ENCODE results near the gene ZNF765. TPM values are rescaled to one million over a fixed set of nuclear protein-coding genes. Genes with fewer than 3 reads are reported as not detected.
A peak's percentile ranks its signal among the peaks of the same experiment; 100 is the strongest.
"Not testable (repeated sequence)": the region's sequence is repeated elsewhere in the genome, so short reads cannot be mapped to it uniquely, and the experiment has no call there.

Gene ZNF765
- 3.6 TPM for polyA plus RNA-seq (2012; ENCODE audit: low read depth, missing spikeins)

DNA sequence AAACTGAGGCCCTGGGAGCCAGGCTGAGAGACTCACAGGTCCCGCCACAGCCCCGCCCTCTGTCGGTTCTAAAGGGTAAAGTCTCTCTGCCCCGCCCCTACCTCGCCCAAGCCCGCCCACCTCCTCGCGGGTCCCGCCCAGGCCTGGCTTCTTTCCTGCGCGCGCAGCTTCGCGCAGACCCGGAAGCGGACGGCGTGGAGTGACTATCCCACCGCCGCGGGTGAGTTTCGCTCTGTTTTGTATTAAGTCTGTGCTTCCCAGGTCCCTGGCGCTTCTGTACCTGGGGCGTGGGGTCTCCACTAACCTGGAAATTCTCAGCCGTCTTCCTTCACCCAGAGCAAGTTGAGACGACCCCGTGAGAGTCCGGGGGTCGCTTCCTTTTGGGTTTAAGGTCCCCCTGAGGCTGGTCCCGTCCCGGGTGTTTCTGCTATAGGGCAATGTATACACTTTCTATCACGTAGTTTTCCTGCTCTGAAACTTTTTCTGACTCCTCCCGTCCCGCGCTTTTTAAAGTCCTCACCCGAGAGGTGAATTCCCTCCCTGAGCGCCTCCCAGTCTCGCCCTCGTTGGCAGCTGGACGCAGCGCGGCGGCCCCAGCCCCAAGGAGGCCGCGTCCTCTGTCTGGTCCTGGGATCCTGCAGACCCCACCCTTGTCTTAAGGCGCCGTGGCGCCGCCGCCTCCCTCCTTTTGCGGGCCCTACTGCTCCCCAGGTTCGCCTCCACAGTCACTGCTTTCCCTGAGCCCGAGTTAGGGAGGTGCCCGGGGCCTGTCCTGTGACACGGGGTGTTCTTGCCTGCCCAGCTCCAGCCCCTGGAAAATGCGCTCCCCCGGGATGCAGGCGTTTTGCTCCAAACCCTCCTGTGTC is at the start of gene ZNF765:
TSS of gene ZNF765 (plus strand) at position 176 of the 866 bp plus-strand sequence. CDS start 2,867 bp downstream, outside the sequence.
- FAIRE-seq (peak; percentile 81), DNase-seq (ENCODE audit: insufficient read length, low spot score) (peak; percentile 80)
- TF ChIP-seq TAF1 (IDR thresholded peaks at IDR 0.05; ENCODE audit: low read depth, low read length) (no peak), PAX5 (IDR thresholded peaks at IDR 0.05; ENCODE audit: insufficient read depth, low read length, severe bottlenecking) (no peak), POLR2AphosphoS5 (IDR thresholded peaks at IDR 0.05; ENCODE audit: low read depth, low read length) (peak; percentile 72; the same call in 1 of the 2 replicates), POLR2A (IDR thresholded peaks at IDR 0.05; ENCODE audit: low read depth, low read length) (peak; percentile 80)

DNA sequence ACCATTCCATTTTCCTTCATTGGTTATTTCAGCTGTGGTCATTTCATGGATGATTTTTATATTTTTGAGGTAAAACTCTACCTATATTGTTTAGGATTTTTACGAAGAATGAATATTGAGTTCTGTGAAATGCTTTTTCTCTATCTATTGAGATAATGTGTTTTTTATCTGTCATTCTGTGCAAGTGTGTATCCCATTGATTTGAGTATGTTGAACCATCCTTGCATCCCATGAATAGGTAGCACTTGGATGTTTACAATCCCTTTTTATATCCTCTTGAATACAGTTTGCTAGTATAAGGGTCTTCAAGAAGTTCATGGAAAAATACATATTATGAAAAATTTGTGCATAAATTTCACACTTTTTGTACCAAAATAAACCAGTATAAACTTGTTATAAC is 39.2 kb upstream of the ZNF765 start:
- DNase-seq (ENCODE audit: insufficient read length, low spot score) (no peak), FAIRE-seq (no peak)
- no peak for TF ChIP-seq POLR2A (IDR thresholded peaks at IDR 0.05; ENCODE audit: low read depth, low read length)
- TF ChIP-seq TAF1 (IDR thresholded peaks at IDR 0.05; ENCODE audit: low read depth, low read length): no peak

DNA sequence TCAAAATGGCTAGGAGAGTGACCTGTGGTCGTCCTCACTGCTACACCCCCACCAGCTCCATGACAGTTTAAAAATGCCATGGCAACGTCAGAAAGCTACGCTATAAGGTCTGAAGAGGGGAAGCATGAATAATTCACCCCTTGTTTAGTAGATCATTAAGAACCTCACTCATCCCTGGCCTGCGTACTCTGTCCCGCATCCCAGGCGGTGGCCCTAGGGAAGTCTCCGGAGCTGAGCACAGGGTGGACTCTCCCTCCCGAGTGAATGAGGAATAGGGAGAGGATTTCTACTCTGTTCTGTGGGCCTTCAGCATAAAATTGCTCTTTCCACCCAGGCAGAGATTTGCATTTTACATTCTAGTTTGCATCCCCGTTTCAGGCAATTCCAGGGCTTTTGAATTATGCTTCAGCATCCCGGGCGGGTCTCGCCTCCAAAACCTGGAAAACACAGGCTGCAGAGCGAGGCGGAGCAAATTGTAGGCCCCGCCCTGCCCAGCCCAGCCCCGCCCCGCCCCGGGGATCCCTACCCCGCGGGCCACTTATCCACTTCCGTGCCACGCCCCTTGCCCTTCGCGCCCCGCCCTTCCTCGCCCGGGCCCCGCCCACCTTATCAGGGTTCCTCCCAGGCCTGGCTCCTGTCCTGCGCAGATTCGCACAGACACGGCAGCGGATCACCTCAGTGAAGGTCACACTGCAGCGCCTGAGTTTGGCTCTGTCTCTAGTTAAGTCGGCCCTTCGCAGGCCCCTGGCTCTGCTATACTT is 36.9 kb upstream of the ZNF765 start:
- DNase-seq (ENCODE audit: insufficient read length, low spot score) (no peak), FAIRE-seq (no peak)
- TF ChIP-seq PAX5 (IDR thresholded peaks at IDR 0.05; ENCODE audit: insufficient read depth, low read length, severe bottlenecking): no peak
- TF ChIP-seq SPI1 (IDR thresholded peaks at IDR 0.05; ENCODE audit: low read depth, low read length): no peak
- TF ChIP-seq TAF1 (IDR thresholded peaks at IDR 0.05; ENCODE audit: low read depth, low read length): no peak
- TF ChIP-seq POLR2A (IDR thresholded peaks at IDR 0.05; ENCODE audit: low read depth, low read length): no peak
- TF ChIP-seq POU2F2 (IDR thresholded peaks at IDR 0.05; ENCODE audit: low read depth, low read length): no peak
- TF ChIP-seq POLR2AphosphoS5 (IDR thresholded peaks at IDR 0.05; ENCODE audit: low read depth, low read length): no peak

DNA sequence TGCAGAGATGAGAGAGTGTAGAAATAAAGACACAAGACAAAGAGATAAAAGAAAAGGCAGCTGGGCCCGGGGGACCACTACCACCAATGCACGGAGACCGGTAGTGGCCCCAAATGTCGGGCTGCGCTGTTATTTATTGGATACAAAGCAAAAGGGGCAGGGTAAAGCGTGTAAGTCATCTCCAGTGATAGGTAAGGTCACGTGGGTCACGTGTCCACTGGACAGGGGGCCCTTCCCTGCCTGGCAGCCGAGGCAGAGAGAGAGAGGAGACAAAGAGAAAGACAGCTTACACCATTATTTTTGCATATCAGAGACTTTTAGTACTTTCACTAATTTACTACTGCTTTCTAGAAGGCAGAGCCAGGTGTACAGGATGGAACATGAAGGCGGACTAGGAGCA is 34.9 kb upstream of the ZNF765 start:
- not testable (repeated sequence) for DNase-seq (ENCODE audit: insufficient read length, low spot score); FAIRE-seq

DNA sequence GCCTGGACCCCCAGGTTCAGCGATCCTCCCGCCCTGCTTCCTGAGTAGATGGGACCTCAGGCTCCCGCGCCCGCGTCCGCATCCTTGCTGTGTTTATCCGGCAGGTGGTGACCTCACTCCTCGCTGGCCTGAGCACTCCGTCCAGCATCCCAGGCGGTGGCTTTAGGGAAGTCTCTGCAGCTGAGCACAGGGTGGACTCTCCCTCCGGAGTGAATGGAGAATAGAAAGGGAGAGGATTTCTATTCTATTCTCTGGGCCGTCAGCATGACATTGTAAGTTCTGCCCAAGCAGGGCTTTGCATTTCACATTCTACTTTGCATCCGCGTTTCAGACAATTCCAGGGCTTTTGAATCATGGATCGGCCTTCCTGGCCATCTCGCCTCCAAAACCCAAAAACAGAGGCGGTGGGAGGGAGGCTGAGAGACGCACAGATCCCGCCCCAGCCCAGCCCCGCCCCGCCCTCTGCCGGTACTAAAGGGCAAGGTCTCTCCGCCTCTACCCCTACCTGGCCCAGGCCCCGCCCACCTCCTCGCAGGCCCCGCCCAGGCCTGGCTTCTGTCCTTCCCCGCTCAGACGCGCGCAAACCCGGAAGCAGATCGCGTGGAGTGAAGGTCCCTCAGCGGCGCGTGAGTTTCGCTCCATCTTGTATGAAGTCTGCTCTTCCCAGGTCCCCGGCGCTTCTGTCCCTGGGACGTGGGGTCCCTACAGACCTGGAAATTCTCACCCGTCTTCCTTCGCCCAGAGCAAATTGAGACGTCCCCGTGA is 29.6 kb upstream of the ZNF765 start, which contains the start of gene ZNF525:
TSS of gene ZNF525 (plus strand) at position 572 of the 765 bp plus-strand sequence. CDS start 6,577 bp downstream, outside the sequence.
- FAIRE-seq (peak; percentile 82), DNase-seq (ENCODE audit: insufficient read length, low spot score) (peak; percentile 82)
- no peak for TF ChIP-seq PAX5 (IDR thresholded peaks at IDR 0.05; ENCODE audit: insufficient read depth, low read length, severe bottlenecking)
- TF ChIP-seq POLR2A (IDR thresholded peaks at IDR 0.05; ENCODE audit: low read depth, low read length): peak; percentile 81
- no peak; the same call in 1 of the 2 replicates for TF ChIP-seq TAF1 (IDR thresholded peaks at IDR 0.05; ENCODE audit: low read depth, low read length)
- TF ChIP-seq POLR2AphosphoS5 (IDR thresholded peaks at IDR 0.05; ENCODE audit: low read depth, low read length): peak; percentile 82
- TF ChIP-seq POU2F2 (IDR thresholded peaks at IDR 0.05; ENCODE audit: low read depth, low read length): no peak

DNA sequence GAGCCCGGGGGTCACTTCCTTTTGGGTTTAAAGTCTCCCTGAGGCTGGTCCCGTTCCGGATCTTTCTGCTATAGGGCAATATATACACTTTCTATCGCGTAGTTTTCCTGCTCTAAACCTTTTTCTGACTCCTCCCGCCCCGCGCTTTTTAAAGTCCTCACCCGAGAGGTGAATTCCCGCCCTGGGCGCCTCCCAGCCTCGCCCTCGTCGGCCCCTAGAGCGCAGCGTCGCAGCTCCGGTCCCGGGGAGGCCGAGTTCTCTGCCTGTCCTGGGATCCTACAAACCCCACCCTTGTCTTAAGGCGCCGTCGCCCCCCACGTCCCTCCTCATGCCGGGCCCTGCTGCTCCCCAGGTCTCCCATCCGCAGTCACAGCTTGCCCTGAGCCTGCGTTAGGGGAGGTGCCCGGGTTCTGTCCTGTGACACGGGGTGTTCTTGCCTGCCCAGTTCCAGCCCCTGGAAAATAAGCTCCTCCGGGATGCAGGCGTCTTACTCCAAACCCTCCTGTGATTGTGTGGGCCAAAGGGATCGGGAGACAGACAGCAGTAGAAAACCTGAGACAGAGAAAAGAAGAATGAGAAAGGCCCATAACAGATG is 29.0 kb upstream of the ZNF765 start:
- no peak for TF ChIP-seq PAX5 (IDR thresholded peaks at IDR 0.05; ENCODE audit: insufficient read depth, low read length, severe bottlenecking)
- TF ChIP-seq SPI1 (IDR thresholded peaks at IDR 0.05; ENCODE audit: low read depth, low read length): no peak
- no peak for TF ChIP-seq POLR2AphosphoS5 (IDR thresholded peaks at IDR 0.05; ENCODE audit: low read depth, low read length)
- TF ChIP-seq TAF1 (IDR thresholded peaks at IDR 0.05; ENCODE audit: low read depth, low read length): no peak
- TF ChIP-seq POLR2A (IDR thresholded peaks at IDR 0.05; ENCODE audit: low read depth, low read length): no peak
- no peak for TF ChIP-seq POU2F2 (IDR thresholded peaks at IDR 0.05; ENCODE audit: low read depth, low read length)
- DNase-seq (ENCODE audit: insufficient read length, low spot score): no peak
- FAIRE-seq: no peak

DNA sequence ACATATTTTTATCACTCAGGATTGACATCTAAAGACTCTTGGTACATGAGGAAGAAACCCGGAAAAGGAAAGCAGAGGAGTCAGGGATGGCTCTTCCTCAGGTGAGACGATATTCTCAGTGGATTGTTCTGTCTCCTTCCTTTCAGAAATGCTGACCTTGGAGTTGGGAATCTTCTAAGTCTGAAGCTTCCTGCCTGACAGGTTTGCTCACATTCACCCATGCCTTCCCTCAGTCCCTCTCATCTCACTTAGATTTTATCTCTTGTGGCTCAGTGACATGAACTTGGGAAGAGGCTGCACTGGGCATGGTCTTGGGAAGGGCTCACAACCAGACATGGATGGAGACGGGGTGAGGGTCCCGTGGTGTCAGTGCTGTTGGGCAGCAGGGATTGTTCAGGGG is 22.8 kb upstream of the ZNF765 start:
- TF ChIP-seq POLR2A (IDR thresholded peaks at IDR 0.05; ENCODE audit: low read depth, low read length) (no peak), SPI1 (IDR thresholded peaks at IDR 0.05; ENCODE audit: low read depth, low read length) (no peak), POLR2AphosphoS5 (IDR thresholded peaks at IDR 0.05; ENCODE audit: low read depth, low read length) (no peak), TAF1 (IDR thresholded peaks at IDR 0.05; ENCODE audit: low read depth, low read length) (no peak), POU2F2 (IDR thresholded peaks at IDR 0.05; ENCODE audit: low read depth, low read length) (no peak), PAX5 (IDR thresholded peaks at IDR 0.05; ENCODE audit: insufficient read depth, low read length, severe bottlenecking) (no peak)

DNA sequence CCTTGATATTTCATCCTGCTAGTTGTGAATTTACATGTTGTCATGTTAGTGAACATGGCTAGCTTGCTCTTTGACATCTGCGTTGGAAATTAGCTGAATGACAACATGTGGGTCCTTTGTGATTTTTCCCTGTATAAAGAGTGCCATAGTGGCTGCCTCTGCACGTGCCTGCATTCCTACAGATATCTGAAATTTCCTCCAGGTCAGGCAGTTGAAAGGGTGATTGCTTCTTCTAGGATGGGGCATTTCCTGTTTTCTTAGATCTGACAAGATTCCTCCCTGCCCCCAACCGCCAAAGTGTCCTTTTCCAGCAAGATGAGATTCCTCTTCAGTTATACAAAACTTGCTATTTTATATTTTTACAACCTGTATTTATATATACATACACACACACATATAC is 20.7 kb upstream of the ZNF765 start:
- FAIRE-seq: no peak
- DNase-seq (ENCODE audit: insufficient read length, low spot score): no peak
- no peak for TF ChIP-seq TAF1 (IDR thresholded peaks at IDR 0.05; ENCODE audit: low read depth, low read length)
- TF ChIP-seq POLR2AphosphoS5 (IDR thresholded peaks at IDR 0.05; ENCODE audit: low read depth, low read length): no peak
- TF ChIP-seq POU2F2 (IDR thresholded peaks at IDR 0.05; ENCODE audit: low read depth, low read length): no peak
- no peak for TF ChIP-seq POLR2A (IDR thresholded peaks at IDR 0.05; ENCODE audit: low read depth, low read length)
- TF ChIP-seq SPI1 (IDR thresholded peaks at IDR 0.05; ENCODE audit: low read depth, low read length): no peak
- no peak for TF ChIP-seq PAX5 (IDR thresholded peaks at IDR 0.05; ENCODE audit: insufficient read depth, low read length, severe bottlenecking)

More for the DNA sequence above, 22.8 kb upstream of the ZNF765 start:
- DNase-seq (ENCODE audit: insufficient read length, low spot score): no peak
- no peak for FAIRE-seq

DNA sequence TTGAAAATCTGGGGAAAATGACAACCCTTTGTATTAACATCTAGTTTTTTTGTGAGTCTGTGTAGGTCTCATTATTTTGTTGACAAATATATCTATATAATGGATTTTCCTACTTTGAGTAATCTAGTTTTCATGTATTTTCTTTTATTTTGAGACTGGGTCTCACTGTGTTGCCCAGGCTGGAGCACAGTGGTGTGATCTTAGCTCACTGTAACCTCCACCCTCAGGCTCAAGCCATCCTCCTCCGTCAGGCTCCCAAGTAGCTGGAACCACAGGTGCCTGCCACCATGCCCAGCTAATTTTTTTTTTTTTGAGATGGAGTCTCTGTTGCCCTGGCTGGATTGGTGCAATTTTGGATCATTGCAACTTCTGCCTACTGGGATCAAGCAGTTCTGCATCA is 20.2 kb upstream of the ZNF765 start:
- DNase-seq (ENCODE audit: insufficient read length, low spot score): no peak
- TF ChIP-seq POLR2A (IDR thresholded peaks at IDR 0.05; ENCODE audit: low read depth, low read length): no peak
- no peak for TF ChIP-seq POLR2AphosphoS5 (IDR thresholded peaks at IDR 0.05; ENCODE audit: low read depth, low read length)
- no peak for TF ChIP-seq POU2F2 (IDR thresholded peaks at IDR 0.05; ENCODE audit: low read depth, low read length)
- no peak for TF ChIP-seq TAF1 (IDR thresholded peaks at IDR 0.05; ENCODE audit: low read depth, low read length)
- TF ChIP-seq PAX5 (IDR thresholded peaks at IDR 0.05; ENCODE audit: insufficient read depth, low read length, severe bottlenecking): no peak
- no peak for FAIRE-seq

Data from GM12891 (cell line).